ENCODE measurements around the gene NTN4.

DNA sequence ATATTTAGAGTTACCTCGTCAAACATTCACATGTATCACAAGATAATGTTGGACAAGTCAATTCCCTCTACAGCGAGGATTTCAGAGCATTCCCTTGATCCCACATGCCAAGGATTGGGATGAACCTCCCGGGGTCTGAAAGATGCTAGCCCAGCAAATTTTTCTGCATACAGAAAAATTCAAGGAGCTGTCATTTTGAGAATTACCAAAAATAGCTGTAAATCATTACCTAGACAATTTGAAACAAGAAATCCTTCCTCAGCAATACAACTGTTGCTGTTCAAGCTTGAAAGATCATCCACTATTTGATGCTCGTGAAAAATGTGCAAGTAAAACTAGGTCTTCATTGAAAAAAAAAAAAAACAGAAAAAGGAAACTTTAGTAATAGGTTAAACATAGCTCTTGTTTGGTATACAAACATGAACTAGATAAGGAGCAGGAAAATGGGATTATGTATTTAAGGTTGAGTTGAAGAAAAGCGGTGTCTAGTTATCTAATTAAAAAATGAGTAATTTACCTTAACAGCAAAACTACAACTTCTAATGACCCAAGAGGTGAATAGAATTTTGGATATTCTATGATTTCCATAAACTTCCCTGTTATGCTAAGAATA lies 73.1 kb downstream of the NTN4 start:
- TF ChIP-seq, protein P1, sequence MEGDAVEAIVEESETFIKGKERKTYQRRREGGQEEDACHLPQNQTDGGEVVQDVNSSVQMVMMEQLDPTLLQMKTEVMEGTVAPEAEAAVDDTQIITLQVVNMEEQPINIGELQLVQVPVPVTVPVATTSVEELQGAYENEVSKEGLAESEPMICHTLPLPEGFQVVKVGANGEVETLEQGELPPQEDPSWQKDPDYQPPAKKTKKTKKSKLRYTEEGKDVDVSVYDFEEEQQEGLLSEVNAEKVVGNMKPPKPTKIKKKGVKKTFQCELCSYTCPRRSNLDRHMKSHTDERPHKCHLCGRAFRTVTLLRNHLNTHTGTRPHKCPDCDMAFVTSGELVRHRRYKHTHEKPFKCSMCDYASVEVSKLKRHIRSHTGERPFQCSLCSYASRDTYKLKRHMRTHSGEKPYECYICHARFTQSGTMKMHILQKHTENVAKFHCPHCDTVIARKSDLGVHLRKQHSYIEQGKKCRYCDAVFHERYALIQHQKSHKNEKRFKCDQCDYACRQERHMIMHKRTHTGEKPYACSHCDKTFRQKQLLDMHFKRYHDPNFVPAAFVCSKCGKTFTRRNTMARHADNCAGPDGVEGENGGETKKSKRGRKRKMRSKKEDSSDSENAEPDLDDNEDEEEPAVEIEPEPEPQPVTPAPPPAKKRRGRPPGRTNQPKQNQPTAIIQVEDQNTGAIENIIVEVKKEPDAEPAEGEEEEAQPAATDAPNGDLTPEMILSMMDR (IDR thresholded peaks at IDR 0.05), result no peak
- TF ChIP-seq POLR2A (IDR thresholded peaks at IDR 0.05), result no peak
